Brain microvascular endothelial cell (primary cell): ENCODE data around the gene ZNF175.

ENCODE experiments used
- DNase-seq: peaks from one replicate; pipeline ENCODE4 v3.0.0-alpha.2; 2020
- H3K27ac ChIP-seq: fragments of 250-450 bp; sonication (Bioruptor Pico); 2 replicates; pipeline ENCODE4 v1.5.1; 2020; ENCODE audit warnings: mild to moderate bottlenecking, moderate library complexity
- H3K27me3 ChIP-seq: fragments of 250-450 bp; sonication (Bioruptor Pico); replicated peaks from 2 replicates; pipeline ENCODE4 v1.5.1; 2020; ENCODE audit warnings: mild to moderate bottlenecking
- H3K36me3 ChIP-seq: fragments of 250-450 bp; sonication (Bioruptor Pico); replicated peaks from 2 replicates; pipeline ENCODE4 v1.5.1; 2020; ENCODE audit warnings: mild to moderate bottlenecking
- H3K4me3 ChIP-seq: 2 replicates; pipeline ENCODE4 v1.5.1; 2011; ENCODE audit warnings: low read depth, mild to moderate bottlenecking, control low read depth, low read length, moderate library complexity
- in situ Hi-C: cut with HindIII; loops from 2 replicates; pipeline ENCODE4 v1.10.0; 2017; ENCODE audit warnings: low sequenced_read_pairs, low pct_ligation_motif_present
- TF ChIP-seq, protein P1 (sequence below): IDR thresholded peaks from 2 replicates; pipeline ENCODE4 v1.5.1; 2011; ENCODE audit warnings: low read depth, mild to moderate bottlenecking, moderate library complexity, low read length, control low read depth, inconsistent platforms; ENCODE audit errors: missing control alignments

ZNF175 gene

DNA sequence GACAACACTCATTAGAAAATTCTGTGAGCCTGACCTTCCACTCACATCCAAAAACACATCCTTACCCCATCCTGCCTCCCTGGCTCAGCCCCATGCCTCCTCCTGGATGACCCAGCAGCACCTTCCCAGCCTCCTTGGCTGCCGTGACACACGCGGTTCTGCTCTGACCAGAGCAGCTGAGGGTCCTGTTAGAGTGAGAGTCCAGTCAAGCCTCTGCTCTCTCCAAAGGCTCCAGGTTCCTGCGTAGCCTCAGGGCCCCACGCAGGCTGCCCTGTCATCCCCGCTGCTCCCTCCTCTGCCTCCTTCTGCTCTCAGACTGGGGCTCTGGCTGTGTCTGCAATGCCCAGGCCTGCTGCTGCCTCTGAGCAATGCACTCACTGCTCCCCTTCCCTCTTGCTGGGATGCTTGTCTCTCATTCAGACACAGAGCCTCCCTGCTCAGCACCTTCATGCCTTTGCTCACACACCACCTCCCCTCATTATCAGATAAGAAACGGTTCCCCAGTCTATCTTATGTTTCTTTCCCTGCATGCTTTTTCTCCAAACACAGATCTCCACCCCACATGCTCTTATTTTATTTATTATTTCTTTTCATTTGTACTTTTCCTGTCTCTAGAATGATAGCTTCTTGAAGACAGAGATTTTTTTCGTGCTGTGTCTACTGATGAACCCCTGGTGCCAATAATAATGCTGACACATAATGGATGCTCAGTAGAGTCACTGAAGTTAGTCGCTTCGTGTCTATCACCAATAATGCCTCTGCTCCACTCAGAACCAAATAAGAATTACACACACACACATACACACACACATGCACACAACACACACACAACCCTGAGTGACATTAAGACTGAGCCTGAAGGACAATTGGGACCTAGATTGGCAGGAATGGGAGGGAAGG lies 29.4 kb upstream of the ZNF175 start:
- no peak for DNase-seq
- no peaks in the 10 kb centered on the region for H3K27me3 ChIP-seq
- TF ChIP-seq, protein P1, sequence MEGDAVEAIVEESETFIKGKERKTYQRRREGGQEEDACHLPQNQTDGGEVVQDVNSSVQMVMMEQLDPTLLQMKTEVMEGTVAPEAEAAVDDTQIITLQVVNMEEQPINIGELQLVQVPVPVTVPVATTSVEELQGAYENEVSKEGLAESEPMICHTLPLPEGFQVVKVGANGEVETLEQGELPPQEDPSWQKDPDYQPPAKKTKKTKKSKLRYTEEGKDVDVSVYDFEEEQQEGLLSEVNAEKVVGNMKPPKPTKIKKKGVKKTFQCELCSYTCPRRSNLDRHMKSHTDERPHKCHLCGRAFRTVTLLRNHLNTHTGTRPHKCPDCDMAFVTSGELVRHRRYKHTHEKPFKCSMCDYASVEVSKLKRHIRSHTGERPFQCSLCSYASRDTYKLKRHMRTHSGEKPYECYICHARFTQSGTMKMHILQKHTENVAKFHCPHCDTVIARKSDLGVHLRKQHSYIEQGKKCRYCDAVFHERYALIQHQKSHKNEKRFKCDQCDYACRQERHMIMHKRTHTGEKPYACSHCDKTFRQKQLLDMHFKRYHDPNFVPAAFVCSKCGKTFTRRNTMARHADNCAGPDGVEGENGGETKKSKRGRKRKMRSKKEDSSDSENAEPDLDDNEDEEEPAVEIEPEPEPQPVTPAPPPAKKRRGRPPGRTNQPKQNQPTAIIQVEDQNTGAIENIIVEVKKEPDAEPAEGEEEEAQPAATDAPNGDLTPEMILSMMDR: no peak
- in situ Hi-C loops: no loop called here
- H3K4me3 ChIP-seq: no peak overlapping the region
- no peak overlapping the region for H3K27ac ChIP-seq
- H3K36me3 ChIP-seq: no peaks in the 10 kb centered on the region

DNA sequence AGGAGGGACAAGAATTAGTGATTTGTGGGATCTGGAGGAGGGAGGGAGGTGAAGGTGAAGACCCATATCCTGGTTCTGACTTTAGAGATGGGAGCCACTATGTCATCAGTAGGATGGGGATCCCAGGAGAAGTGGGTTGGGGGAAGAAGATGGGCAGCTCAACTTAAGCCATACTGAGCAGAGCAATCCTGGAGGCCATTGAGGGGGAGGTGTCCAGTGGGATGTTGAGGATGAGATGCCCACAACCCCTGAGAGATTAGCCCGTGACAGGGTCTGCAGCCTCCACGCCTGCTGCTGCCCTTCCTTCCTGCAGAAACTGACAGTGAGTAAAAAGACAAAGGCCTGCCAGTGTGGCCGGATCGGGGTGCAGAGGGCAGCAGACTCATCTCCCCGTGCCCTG lies 28.4 kb upstream of the ZNF175 start:
- H3K27ac ChIP-seq: no peak overlapping the region
- DNase-seq: no peak
- TF ChIP-seq, protein P1: no peak
- H3K4me3 ChIP-seq: no peak overlapping the region
- no peaks in the 10 kb centered on the region for H3K36me3 ChIP-seq
- H3K27me3 ChIP-seq: no peaks in the 10 kb centered on the region
- in situ Hi-C loops: no loop called here

DNA sequence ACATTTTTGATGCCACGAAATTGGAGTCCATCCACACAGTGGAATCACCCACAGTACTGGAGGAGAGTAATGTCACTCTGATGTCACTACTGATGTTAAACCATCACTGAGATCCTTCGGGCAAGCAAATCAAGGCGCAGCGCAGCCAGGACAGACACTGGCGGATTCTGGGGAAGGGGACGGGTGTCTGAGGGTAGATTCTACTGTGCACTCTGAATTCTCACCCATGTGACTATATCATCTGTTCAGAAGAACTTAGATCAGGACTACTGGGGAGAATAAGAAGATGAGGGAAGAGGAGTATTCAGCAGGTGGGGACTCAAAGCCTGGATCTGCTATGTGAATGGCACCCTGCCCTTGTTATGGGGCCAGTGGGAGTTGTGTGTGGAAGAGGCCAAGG lies 27.0 kb upstream of the ZNF175 start:
- Histone ChIP-seq H3K27me3 (no peaks in the 10 kb centered on the region), H3K36me3 (no peaks in the 10 kb centered on the region), H3K4me3 (no peak overlapping the region), H3K27ac (no peak overlapping the region)
- in situ Hi-C loops: no loop called here
- DNase-seq: no peak
- TF ChIP-seq, protein P1: no peak

DNA sequence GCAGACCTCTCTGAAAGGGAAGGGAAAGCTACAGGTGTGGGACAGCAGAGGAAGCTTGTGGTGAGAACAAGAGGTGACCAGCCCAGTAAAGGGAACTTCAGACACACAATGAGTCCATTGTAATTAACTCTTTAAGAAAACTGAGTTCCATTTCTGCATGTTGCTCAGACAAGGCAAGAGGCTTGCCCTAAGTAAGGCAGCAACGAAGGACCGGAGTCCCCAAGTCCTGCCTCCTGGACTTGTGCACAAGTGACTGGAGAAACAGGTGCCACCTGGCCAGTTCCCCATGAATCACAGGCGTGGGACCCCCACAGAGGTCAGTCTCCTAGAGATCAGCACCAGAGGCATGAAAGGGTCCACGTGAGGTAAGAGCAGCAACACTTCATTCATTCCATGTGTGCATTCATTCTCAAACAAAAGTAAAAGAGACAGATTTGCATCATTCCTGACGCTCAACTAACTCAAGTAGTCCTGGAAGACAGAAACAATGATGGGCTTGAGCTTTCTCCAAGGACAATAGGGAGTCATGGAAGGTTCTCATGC lies 24.9 kb upstream of the ZNF175 start:
- Histone ChIP-seq H3K4me3 (no peak overlapping the region), H3K27me3 (no peaks in the 10 kb centered on the region), H3K27ac (peak overlapping the region; percentile 95), H3K36me3 (no peaks in the 10 kb centered on the region)
- DNase-seq: no peak
- TF ChIP-seq, protein P1: no peak
- in situ Hi-C loops: no loop called here

DNA sequence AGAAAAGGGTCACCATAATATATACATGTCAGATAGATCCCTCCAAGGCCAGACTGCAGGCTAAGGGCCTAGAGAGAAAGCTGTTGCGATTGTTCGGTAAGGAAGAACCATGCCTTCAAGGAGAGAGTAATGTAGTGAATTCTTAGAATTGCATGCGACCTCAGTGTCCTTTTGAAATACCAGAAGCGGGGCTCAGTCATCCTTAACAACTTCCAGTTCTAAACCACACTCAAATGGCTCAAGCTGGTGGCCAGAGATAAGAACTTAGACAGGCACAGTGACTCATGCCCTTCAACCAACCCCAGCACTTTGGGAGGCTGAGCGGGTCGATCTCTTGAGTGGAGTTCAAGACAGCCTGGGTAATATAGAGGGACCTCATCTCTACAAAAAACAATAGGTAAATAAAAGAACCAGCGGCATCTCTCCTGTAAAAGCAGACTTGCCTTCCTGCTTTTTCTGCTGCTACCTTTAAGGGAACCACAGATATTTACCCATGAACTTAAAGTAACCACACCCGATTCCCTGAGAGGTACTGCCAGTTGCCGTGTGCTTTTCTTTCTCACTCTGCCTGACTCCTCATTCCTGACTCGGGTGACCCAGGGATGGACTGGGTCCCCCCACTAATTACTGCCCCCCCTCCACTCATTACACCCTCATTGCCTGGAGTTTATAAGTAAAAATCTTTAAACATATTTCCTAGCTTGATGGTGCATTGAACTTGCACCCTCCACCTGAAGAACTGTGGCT lies 24.3 kb upstream of the ZNF175 start:
- H3K27ac ChIP-seq: peak overlapping the region; percentile 95
- DNase-seq: peak; percentile 90
- TF ChIP-seq, protein P1: no peak
- H3K36me3 ChIP-seq: no peaks in the 10 kb centered on the region
- in situ Hi-C loops: no loop called here
- H3K27me3 ChIP-seq: no peaks in the 10 kb centered on the region
- no peak overlapping the region for H3K4me3 ChIP-seq
